ENCODE results near the gene TTC33. TPM values are rescaled to one million over a fixed set of nuclear protein-coding genes. Genes with fewer than 3 reads are reported as not detected.
"Not testable (repeated sequence)": the region's sequence is repeated elsewhere in the genome, so short reads cannot be mapped to it uniquely, and the experiment has no call there.

The TTC33 gene
- total RNA-seq, 1 donor from 2014 or later = 16.2 TPM

- intact Hi-C loops (cut with micrococcal nuclease) = no loop called here
Observed at GRCh38 chr5:40733434-40733833, 22.3 kb downstream of the TTC33 start.

- intact Hi-C loops (cut with micrococcal nuclease) = not testable (repeated sequence)
Observed at GRCh38 chr5:40722497-40722911, 33.3 kb downstream of the TTC33 start.

- intact Hi-C loops (cut with micrococcal nuclease) = no loop called here
Observed at GRCh38 chr5:40720069-40720468, 35.7 kb downstream of the TTC33 start.

- intact Hi-C loops (cut with micrococcal nuclease) = no loop called here
Observed at GRCh38 chr5:40717281-40717680, 38.5 kb downstream of the TTC33 start.

GRCh38 chr5:40716590-40716989 is 39.2 kb downstream of the TTC33 start:
- intact Hi-C loops (cut with micrococcal nuclease) = no loop called here

GRCh38 chr5:40716000-40716399 is 39.8 kb downstream of the TTC33 start:
- intact Hi-C loops (cut with micrococcal nuclease) = no loop called here

- intact Hi-C loops (cut with micrococcal nuclease) = no loop called here
Observed at GRCh38 chr5:40714001-40714400, 41.8 kb downstream of the TTC33 start.

- intact Hi-C loops (cut with micrococcal nuclease) = not testable (repeated sequence)
Observed at GRCh38 chr5:40710575-40710974, 45.2 kb downstream of the TTC33 start.

- intact Hi-C loops (cut with micrococcal nuclease) = not testable (repeated sequence)
Observed at GRCh38 chr5:40705484-40705883, 50.3 kb downstream of the TTC33 start.

- intact Hi-C loops (cut with micrococcal nuclease) = not testable (repeated sequence)
Observed at GRCh38 chr5:40702027-40702426, 53.7 kb downstream of the TTC33 start.

- intact Hi-C loops (cut with micrococcal nuclease) = no loop called here
Observed at GRCh38 chr5:40700116-40700782, 55.5 kb downstream of the TTC33 start.

- intact Hi-C loops (cut with micrococcal nuclease) = no loop called here
Observed at GRCh38 chr5:40694433-40694832, 61.3 kb downstream of the TTC33 start.

GRCh38 chr5:40691894-40692293 is 63.9 kb downstream of the TTC33 start:
- intact Hi-C loops (cut with micrococcal nuclease) = no loop called here

- intact Hi-C loops (cut with micrococcal nuclease) = no loop called here
Observed at GRCh38 chr5:40690267-40690666, 65.5 kb downstream of the TTC33 start.

GRCh38 chr5:40689438-40689837 is 66.3 kb downstream of the TTC33 start:
- intact Hi-C loops (cut with micrococcal nuclease) = loop anchor here (2.0 to 5.0 kb wide), 7 partner anchors 65 to 669 kb away; partner anchors contain the start of gene TTC33

- intact Hi-C loops (cut with micrococcal nuclease) = loop anchor here (1.0 to 5.0 kb wide), 12 partner anchors 9 to 975 kb away; partner anchors contain the start of gene TTC33
Observed at GRCh38 chr5:40688996-40689395, 66.8 kb downstream of the TTC33 start.

- intact Hi-C loops (cut with micrococcal nuclease) = loop anchor here (1.0 to 5.0 kb wide), 12 partner anchors 8 to 974 kb away; partner anchors contain the start of gene TTC33
Observed at GRCh38 chr5:40688127-40688761, 67.5 kb downstream of the TTC33 start.

GRCh38 chr5:40687321-40687720 is 68.4 kb downstream of the TTC33 start:
- intact Hi-C loops (cut with micrococcal nuclease) = loop anchor here (2.0 to 5.0 kb wide), 3 partner anchors 260 to 521 kb away; no protein-coding TSS in a partner anchor

- intact Hi-C loops (cut with micrococcal nuclease) = loop anchor here (2.0 to 5.0 kb wide), 3 partner anchors 259 to 519 kb away; no protein-coding TSS in a partner anchor
Observed at GRCh38 chr5:40685976-40686486, 69.7 kb downstream of the TTC33 start.

GRCh38 chr5:40685193-40685592 is 70.6 kb downstream of the TTC33 start:
- intact Hi-C loops (cut with micrococcal nuclease) = loop anchor here (5.0 kb wide), 2 partner anchors 258 to 353 kb away; no protein-coding TSS in a partner anchor

GRCh38 chr5:40683305-40683704 is 72.5 kb downstream of the TTC33 start:
- intact Hi-C loops (cut with micrococcal nuclease) = no loop called here

Data from T-helper 2 cell treated with Interferon-gamma antibody and Interleukin-4, amounts not matched to agents 100 ng/mL and 5 ng/mL, for 36 hours (primary cell).